Gastroesophageal sphincter (tissue), 4 donors: Measurements from ENCODE around the gene CRHR2. TPM values are rescaled to one million over a fixed set of nuclear protein-coding genes. Genes with fewer than 3 reads are reported as not detected.
"Not testable (repeated sequence)": the region's sequence is repeated elsewhere in the genome, so short reads cannot be mapped to it uniquely, and the experiment has no call there.

Experiments used
- ATAC-seq: fragments of 150-250 bp; one replicate; pipeline ENCODE4 v1.9.1; 2016; ENCODE audit warnings: mild to moderate bottlenecking, moderate library complexity
- H3K27ac ChIP-seq, 4 donors: fragments of 200-600 bp; sonication (generic) in 3 of 4; 1 replicate in 3 of 4; 2 replicates in 1 of 4; pipeline ENCODE4 v1.5.1; 2016 to 2019
- H3K27me3 ChIP-seq: fragments of 200-600 bp; sonication (generic); one replicate; pipeline ENCODE4 v1.5.1; 2019
- H3K36me3 ChIP-seq, 2 donors: fragments of 200-600 bp; sonication (generic); one replicate each; pipeline ENCODE4 v1.5.1; 2019; ENCODE audit warnings: control low read depth in 1 of 2
- H3K4me1 ChIP-seq, 3 donors: fragments of 200-600 bp; sonication (generic); 1 replicate in 2 of 3; 2 replicates in 1 of 3; pipeline ENCODE4 v1.5.1; 2016 to 2019; ENCODE audit warnings: control low read depth in 2 of 3
- H3K4me3 ChIP-seq, 2 donors: fragments of 200-600 bp; sonication (generic); one replicate each; pipeline ENCODE4 v1.5.1; 2019; ENCODE audit warnings: mild to moderate bottlenecking in 1 of 2, moderate library complexity in 1 of 2
- H3K9me3 ChIP-seq, 3 donors: fragments of 200-600 bp; sonication (generic); one replicate each; pipeline ENCODE4 v1.5.1; 2017 to 2019; ENCODE audit warnings: control low read depth in 2 of 3
- EP300 ChIP-seq: sonication (generic); formaldehyde crosslinking; IDR thresholded peaks from one replicate; pipeline ENCODE4 v1.6.1; 2017; ENCODE audit warnings: antibody characterized with exemption, mild to moderate bottlenecking
- POLR2A ChIP-seq, 2 donors: fragments of 450-650 bp; IDR thresholded peaks; one replicate each; pipeline ENCODE4 v1.6.1; 2017; ENCODE audit warnings: antibody characterized with exemption in 2 of 2, mild to moderate bottlenecking in 2 of 2, moderate library complexity in 1 of 2
- POLR2AphosphoS5 ChIP-seq: sonication (generic); formaldehyde crosslinking; IDR thresholded peaks from one replicate; pipeline ENCODE4 v1.6.1; 2017; ENCODE audit warnings: antibody characterized with exemption
- WGBS, 2 donors: methylation state at CpG; one replicate each; pipeline ENCODE4 v1.1.5; 2018; ENCODE audit warnings: low coverage in 1 of 2; 5-methylcytosine and 5-hydroxymethylcytosine counted together
- total RNA-seq, 4 donors: library from RNA; depleted of rRNA; stranded (reverse); fragments of >200 nt; gene quantifications; one replicate each; pipeline ENCODE4 v1.1.0, GENCODE V29; 2016
- TF ChIP-seq, protein P1 (sequence below), 4 experiments: fragments of 200-600 bp in 2 of 4; fragments of 450-650 bp in 2 of 4; sonication (generic) in 1 of 4; IDR thresholded peaks; one replicate each; pipeline ENCODE4 v1.5.1; 2017 to 2019; ENCODE audit warnings: antibody characterized with exemption in 4 of 4, mild to moderate bottlenecking in 2 of 4, moderate library complexity in 2 of 4

Gene CRHR2
- total RNA-seq, 4 donors from 2014 or later, result 0.15 to 0.77 (median 0.47) TPM; not detected in 1

DNA sequence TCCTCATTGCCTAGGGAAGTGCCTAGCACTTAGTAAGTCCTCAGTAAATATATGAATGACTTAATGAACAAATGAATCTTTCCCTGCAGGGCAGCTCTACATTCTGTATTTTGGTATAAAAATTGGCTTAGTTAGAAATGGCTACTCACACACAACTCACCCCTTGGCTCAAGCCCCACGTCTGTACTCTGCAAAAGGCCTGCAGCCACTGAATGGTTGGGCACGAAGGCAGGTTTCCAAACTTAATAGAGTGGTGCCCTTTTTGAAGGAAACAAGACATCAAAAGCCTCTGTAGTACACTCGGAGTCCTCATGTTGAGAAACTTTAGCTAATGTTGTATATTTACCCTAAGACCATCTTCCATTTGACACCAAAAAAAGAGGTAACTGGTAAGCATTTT is 36.6 kb downstream of the CRHR2 start:
- Histone ChIP-seq H3K27me3 (no peaks in the 10 kb centered on the region), H3K9me3 (no peaks in the 10 kb centered on the region), H3K36me3 (peaks cover 0 to 28% of the 10 kb centered on the region in 2 donors), H3K4me3 (no peak overlapping the region), H3K4me1 (no peaks in the 10 kb centered on the region), H3K27ac (no peak overlapping the region)
- WGBS, 2 donors, result 77% methylated on average over 3 of the region's 3 CpGs; no CpG with 5 or more reads in 1 of the 2 donors
- ATAC-seq, result no peak
- TF ChIP-seq, protein P1, sequence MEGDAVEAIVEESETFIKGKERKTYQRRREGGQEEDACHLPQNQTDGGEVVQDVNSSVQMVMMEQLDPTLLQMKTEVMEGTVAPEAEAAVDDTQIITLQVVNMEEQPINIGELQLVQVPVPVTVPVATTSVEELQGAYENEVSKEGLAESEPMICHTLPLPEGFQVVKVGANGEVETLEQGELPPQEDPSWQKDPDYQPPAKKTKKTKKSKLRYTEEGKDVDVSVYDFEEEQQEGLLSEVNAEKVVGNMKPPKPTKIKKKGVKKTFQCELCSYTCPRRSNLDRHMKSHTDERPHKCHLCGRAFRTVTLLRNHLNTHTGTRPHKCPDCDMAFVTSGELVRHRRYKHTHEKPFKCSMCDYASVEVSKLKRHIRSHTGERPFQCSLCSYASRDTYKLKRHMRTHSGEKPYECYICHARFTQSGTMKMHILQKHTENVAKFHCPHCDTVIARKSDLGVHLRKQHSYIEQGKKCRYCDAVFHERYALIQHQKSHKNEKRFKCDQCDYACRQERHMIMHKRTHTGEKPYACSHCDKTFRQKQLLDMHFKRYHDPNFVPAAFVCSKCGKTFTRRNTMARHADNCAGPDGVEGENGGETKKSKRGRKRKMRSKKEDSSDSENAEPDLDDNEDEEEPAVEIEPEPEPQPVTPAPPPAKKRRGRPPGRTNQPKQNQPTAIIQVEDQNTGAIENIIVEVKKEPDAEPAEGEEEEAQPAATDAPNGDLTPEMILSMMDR (IDR thresholded peaks at IDR 0.05), result no peak
- no peak for TF ChIP-seq POLR2AphosphoS5
- TF ChIP-seq POLR2A (IDR thresholded peaks at IDR 0.05), result no peak
- no peak for TF ChIP-seq EP300

GRCh38 chr7:30644286-30644955 is 37.8 kb downstream of the CRHR2 start:
- 50 to 81% methylated on average over 2 to 4 of the region's 4 CpGs for WGBS, 2 donors

GRCh38 chr7:30642789-30643188 is 39.5 kb downstream of the CRHR2 start:
- H3K27ac ChIP-seq, result no peak overlapping the region
- no peaks in the 10 kb centered on the region for H3K9me3 ChIP-seq
- no peak for ATAC-seq
- TF ChIP-seq EP300 (no peak), POLR2AphosphoS5 (no peak), POLR2A (IDR thresholded peaks at IDR 0.05) (no peak)
- TF ChIP-seq, protein P1 (IDR thresholded peaks at IDR 0.05), result no peak
- no peak overlapping the region for H3K4me3 ChIP-seq
- WGBS, 2 donors, result 79 to 87% methylated on average over 3 to 4 of the region's 4 CpGs
- no peaks in the 10 kb centered on the region for H3K27me3 ChIP-seq
- H3K36me3 ChIP-seq, result peaks cover 0 to 28% of the 10 kb centered on the region in 2 donors
- no peaks in the 10 kb centered on the region for H3K4me1 ChIP-seq

More at GRCh38 chr7:30644286-30644955, 37.8 kb downstream of the CRHR2 start:
- Histone ChIP-seq H3K36me3 (peaks cover 0 to 28% of the 10 kb centered on the region in 2 donors), H3K4me1 (no peaks in the 10 kb centered on the region), H3K27ac (no peak overlapping the region), H3K4me3 (no peak overlapping the region), H3K27me3 (no peaks in the 10 kb centered on the region), H3K9me3 (no peaks in the 10 kb centered on the region)
- ATAC-seq, result no peak
- TF ChIP-seq POLR2AphosphoS5, result no peak
- TF ChIP-seq EP300, result no peak
- TF ChIP-seq POLR2A (IDR thresholded peaks at IDR 0.05), result no peak
- TF ChIP-seq, protein P1 (IDR thresholded peaks at IDR 0.05), result no peak

DNA sequence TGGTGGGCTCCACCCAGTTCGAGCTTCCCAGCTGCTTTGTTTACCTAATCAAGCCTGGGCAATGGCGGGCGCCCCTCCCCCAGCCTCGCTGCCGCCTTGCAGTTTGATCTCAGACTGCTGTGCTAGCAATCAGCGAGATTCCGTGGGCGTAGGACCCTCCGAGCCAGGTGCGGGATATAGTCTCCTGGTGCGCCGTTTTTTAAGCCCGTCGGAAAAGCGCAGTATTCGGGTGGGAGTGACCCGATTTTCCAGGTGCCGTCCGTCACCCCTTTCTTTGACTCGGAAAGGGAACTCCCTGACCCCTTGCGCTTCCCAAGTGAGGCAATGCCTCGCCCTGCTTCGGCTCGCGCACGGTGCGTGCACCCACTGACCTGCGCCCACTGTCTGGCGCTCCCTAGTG is 39.9 kb downstream of the CRHR2 start:
- no CpG with 5 or more reads among the region's 29 CpGs for WGBS, 2 donors

GRCh38 chr7:30635798-30636197 is 46.5 kb downstream of the CRHR2 start:
- H3K4me3 ChIP-seq, result no peak overlapping the region
- TF ChIP-seq, protein P1 (IDR thresholded peaks at IDR 0.05), result no peak
- TF ChIP-seq EP300, result no peak
- no peak for TF ChIP-seq POLR2AphosphoS5
- no peak for TF ChIP-seq POLR2A (IDR thresholded peaks at IDR 0.05)
- no peaks in the 10 kb centered on the region for H3K4me1 ChIP-seq
- WGBS, 2 donors, result 100% methylated on average over 3 to 6 of the region's 6 CpGs
- no peak overlapping the region for H3K27ac ChIP-seq
- H3K9me3 ChIP-seq, result no peaks in the 10 kb centered on the region
- H3K27me3 ChIP-seq, result no peaks in the 10 kb centered on the region
- ATAC-seq, result no peak
- peaks cover 0 to 55% of the 10 kb centered on the region in 2 donors for H3K36me3 ChIP-seq

More for the DNA sequence above, 39.9 kb downstream of the CRHR2 start:
- H3K27me3 ChIP-seq, H3K4me3 ChIP-seq, H3K4me1 ChIP-seq, H3K27ac ChIP-seq, ATAC-seq, H3K9me3 ChIP-seq: not testable (repeated sequence)
- peaks cover 0 to 28% of the 10 kb centered on the region in 2 donors for H3K36me3 ChIP-seq
